ENCODE data around the gene DHRS2. TPM values are rescaled to one million over a fixed set of nuclear protein-coding genes. Genes with fewer than 3 reads are reported as not detected.
"Not testable (repeated sequence)": the region's sequence is repeated elsewhere in the genome, so short reads cannot be mapped to it uniquely, and the experiment has no call there.

Gene DHRS2
- total and polyA plus RNA-seq, 10 of the 15 experiments (the other 5 are each of a cell fraction or from before 2014, with no cell fraction given), result 0.09 to 1.8 (median 0.73) TPM; not detected in 1

- H3K36me3 ChIP-seq (ENCODE audit: control insufficient read depth in 2 of 2, insufficient read depth in 2 of 2, low read length in 1 of 2), result no peaks in the 10 kb centered on the region
- no peak overlapping the region for H3K27ac ChIP-seq (ENCODE audit: control insufficient read depth, insufficient read depth)
- no peak for FAIRE-seq
- H3K4me3 ChIP-seq, result no peak overlapping the region
- peaks cover 29% of the 10 kb centered on the region for H3K4me1 ChIP-seq (ENCODE audit: control insufficient read depth, insufficient read depth, low read length)
- no peak overlapping the region for H3K9ac ChIP-seq (ENCODE audit: control insufficient read depth, insufficient read depth, low read length)
- WGBS (ENCODE audit: insufficient coverage, insufficient replicate concordance, low lambda C conversion rate, missing lambda C conversion rate), result 88% methylated on average over 3 of the region's 3 CpGs
- H3K4me2 ChIP-seq (ENCODE audit: control insufficient read depth, insufficient read depth), result no peak overlapping the region
- ChIA-PET POLR2A (no interaction called here), RAD21 (ENCODE audit: unreplicated experiment) (interaction anchor here (1.2 kb wide), 1 partner anchor 20 kb away, joined by 5 read pairs; no protein-coding TSS in a partner anchor), SMC1A (ENCODE audit: uncharacterized antibody, unreplicated experiment) (no interaction called here), CTCF (interaction anchor here (4.5 kb wide), 2 partner anchors 19 to 23 kb away, joined by 33 to 51 read pairs; no protein-coding TSS in a partner anchor)
- no peak overlapping the region for H2AFZ ChIP-seq (ENCODE audit: control insufficient read depth, low read depth, low read length)
- no peaks in the 10 kb centered on the region for H3K27me3 ChIP-seq (replicated peaks in 1 of 2; ENCODE audit: control insufficient read depth in 2 of 2, insufficient read depth in 2 of 2, low read length in 1 of 2)
- DNase-seq (ENCODE audit: low read depth, low spot score), result no peak
- H3K9me3 ChIP-seq (replicated peaks; ENCODE audit: control insufficient read depth, insufficient read depth, low read length), result peaks cover 3% of the 10 kb centered on the region; the same call in 2 of the 3 replicates
- in situ Hi-C loops (cut with MboI) (no loop called here), intact Hi-C loops (cut with micrococcal nuclease; ENCODE audit: unreplicated experiment) (no loop called here)
- TF ChIP-seq EGR1 (IDR thresholded peaks at IDR 0.05; ENCODE audit: borderline replicate concordance in 1 of 2, low read depth in 2 of 2, low read length in 2 of 2), result no peak
- TF ChIP-seq ZNF622 (IDR thresholded peaks at IDR 0.05), result no peak
- TF ChIP-seq TCF3 (IDR thresholded peaks at IDR 0.05; ENCODE audit: borderline replicate concordance, insufficient read depth, low read depth, low read length), result no peak
- TF ChIP-seq SMC3 (IDR thresholded peaks at IDR 0.05; ENCODE audit: borderline replicate concordance, low read length), result no peak
- TF ChIP-seq ZBED1 (IDR thresholded peaks at IDR 0.05; ENCODE audit: borderline replicate concordance), result no peak
- TF ChIP-seq KLF5 (IDR thresholded peaks at IDR 0.05; ENCODE audit: partially characterized antibody), result no peak
- H4K20me1 ChIP-seq (ENCODE audit: control insufficient read depth, insufficient read depth), result no peaks in the 10 kb centered on the region
- H3K79me2 ChIP-seq (ENCODE audit: control insufficient read depth, insufficient read depth, low read length), result no peaks in the 10 kb centered on the region
- no peak for ATAC-seq
- no TSS peak for BruUV-seq (replicated peaks)
These were observed 27.2 kb upstream of the DHRS2 start for GRCh38 chr14:23609001-23609400.

GRCh38 chr14:23609411-23610089 lies 26.6 kb upstream of the DHRS2 start:
- H3K4me2 ChIP-seq (ENCODE audit: control insufficient read depth, insufficient read depth); H4K20me1 ChIP-seq (ENCODE audit: control insufficient read depth, insufficient read depth); H2AFZ ChIP-seq (ENCODE audit: control insufficient read depth, low read depth, low read length); POLR2A ChIA-PET; H3K79me2 ChIP-seq (ENCODE audit: control insufficient read depth, insufficient read depth, low read length); BruUV-seq (replicated peaks); H3K27ac ChIP-seq (ENCODE audit: control insufficient read depth, insufficient read depth); H3K9me3 ChIP-seq (replicated peaks; ENCODE audit: control insufficient read depth, insufficient read depth, low read length); in situ Hi-C loops (cut with MboI); ATAC-seq; RAD21 ChIA-PET (ENCODE audit: unreplicated experiment); H3K36me3 ChIP-seq (ENCODE audit: control insufficient read depth in 2 of 2, insufficient read depth in 2 of 2, low read length in 1 of 2); H3K4me3 ChIP-seq; H3K27me3 ChIP-seq (replicated peaks in 1 of 2; ENCODE audit: control insufficient read depth in 2 of 2, insufficient read depth in 2 of 2, low read length in 1 of 2); DNase-seq (ENCODE audit: low read depth, low spot score); FAIRE-seq; H3K9ac ChIP-seq (ENCODE audit: control insufficient read depth, insufficient read depth, low read length); intact Hi-C loops (cut with micrococcal nuclease; ENCODE audit: unreplicated experiment): not testable (repeated sequence)
- 71% methylated on average over 7 of the region's 7 CpGs for WGBS (ENCODE audit: insufficient coverage, insufficient replicate concordance, low lambda C conversion rate, missing lambda C conversion rate)
- CTCF ChIA-PET, result interaction anchor here (4.5 to 6.3 kb wide), 2 partner anchors 22 kb away, joined by 51 to 67 read pairs; no protein-coding TSS in a partner anchor
- peaks cover 29% of the 10 kb centered on the region for H3K4me1 ChIP-seq (ENCODE audit: control insufficient read depth, insufficient read depth, low read length)
- SMC1A ChIA-PET (ENCODE audit: uncharacterized antibody, unreplicated experiment), result interaction anchor here (2.0 kb wide), 1 partner anchor 20 kb away, joined by 7 read pairs; no protein-coding TSS in a partner anchor

All from GM12878 (cell line).